ENCODE measurements around the gene IZUMO1.

GRCh38 chr19:48794291-48794690 is 47.6 kb upstream of the IZUMO1 start:
- TF ChIP-seq EP300 (IDR thresholded peaks at IDR 0.05; ENCODE audit: low read depth) (no peak), CTCF (IDR thresholded peaks at IDR 0.05) (no peak), POLR2A (IDR thresholded peaks at IDR 0.05) (no peak)
